Activated gamma-delta T cell treated with anti-CD3 and anti-CD28 coated beads, Interleukin-2, amount 50 U/mL, for 16 hours (primary cell): ENCODE measurements around the gene USP48.
A peak's percentile ranks its signal among the peaks of the same experiment; 100 is the strongest.

Experiments used
- DNase-seq: peaks from one replicate; pipeline ENCODE4 v3.0.0-alpha.2; 2020; ENCODE audit warnings: low read depth

The USP48 gene

DNA sequence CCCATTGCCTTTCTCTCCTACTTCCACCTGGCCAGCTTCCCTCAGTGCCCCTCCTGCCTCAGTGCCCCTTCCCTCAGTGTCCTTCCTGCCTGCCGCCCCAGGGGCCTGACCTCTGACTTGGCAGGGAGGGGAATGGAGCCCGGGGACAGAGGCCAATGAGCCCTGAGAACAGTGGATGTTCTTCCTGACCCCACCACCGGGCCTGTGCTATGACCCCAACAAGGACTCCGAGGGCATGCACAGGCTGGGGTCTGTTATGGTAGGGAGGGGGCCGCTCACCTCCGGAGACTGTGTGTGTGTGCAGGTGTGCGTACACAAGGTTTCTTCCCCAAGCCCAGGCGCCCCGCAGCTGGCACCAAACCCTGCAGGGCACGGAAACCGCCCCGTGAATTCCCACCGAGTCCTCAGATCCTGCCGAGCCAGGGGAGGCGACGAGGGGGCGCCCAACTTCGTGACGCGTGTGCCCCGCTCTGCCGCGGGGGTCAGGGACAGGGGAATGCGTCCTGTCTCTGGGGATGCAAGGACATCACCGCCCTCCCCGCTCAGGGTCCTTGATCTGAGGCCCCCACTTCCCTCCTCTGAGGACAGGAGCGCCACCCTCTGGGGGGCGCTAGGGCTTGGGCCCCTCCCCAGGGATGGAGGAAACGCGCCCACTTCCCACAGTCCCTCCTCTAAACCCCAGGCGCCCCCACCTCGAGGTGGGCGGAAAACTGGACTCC, 114.6 kb downstream of the USP48 start:
- DNase-seq: no peak

- DNase-seq: no peak
Measured at GRCh38 chr1:21667348-21668231, 115.4 kb downstream of the USP48 start.

DNA sequence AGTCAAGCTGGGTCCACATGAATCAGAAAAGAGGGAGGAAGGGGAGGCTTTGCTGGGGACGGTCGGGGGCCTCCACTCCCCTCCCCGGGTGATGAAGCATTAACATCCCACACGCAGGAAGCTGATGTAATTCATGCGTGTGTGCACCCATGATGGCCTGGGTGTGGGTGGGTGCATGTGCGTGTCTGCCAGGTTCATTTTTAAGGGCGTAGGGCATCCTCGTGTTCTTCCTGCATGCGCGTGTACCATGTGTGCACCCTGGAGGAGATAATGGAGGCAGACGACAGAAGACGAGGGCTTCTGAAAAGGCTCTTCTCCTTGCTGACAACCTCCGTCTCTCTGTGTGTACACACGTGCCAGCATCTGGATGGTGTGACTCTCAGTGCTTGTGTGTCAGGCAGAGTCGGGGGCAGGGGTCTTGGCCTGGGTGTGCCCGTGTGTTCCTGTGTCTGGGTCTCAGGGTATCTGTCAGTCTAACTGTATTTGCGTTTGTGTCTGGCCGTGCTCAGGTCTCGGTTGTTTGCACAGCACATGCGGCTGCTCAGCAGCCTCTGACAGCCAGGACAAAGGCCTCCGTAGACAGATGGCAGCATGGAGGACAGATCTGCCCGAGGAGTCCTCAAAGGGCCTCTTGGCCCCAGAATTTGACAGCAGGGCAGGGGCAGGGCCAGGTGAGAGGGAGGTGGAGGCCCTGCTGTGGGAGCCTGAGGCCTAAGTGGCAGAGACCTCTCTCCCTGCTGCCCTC, 116.2 kb downstream of the USP48 start:
- no peak for DNase-seq

- no peak for DNase-seq
Measured at GRCh38 chr1:21665711-21666575, 117.0 kb downstream of the USP48 start.

DNA sequence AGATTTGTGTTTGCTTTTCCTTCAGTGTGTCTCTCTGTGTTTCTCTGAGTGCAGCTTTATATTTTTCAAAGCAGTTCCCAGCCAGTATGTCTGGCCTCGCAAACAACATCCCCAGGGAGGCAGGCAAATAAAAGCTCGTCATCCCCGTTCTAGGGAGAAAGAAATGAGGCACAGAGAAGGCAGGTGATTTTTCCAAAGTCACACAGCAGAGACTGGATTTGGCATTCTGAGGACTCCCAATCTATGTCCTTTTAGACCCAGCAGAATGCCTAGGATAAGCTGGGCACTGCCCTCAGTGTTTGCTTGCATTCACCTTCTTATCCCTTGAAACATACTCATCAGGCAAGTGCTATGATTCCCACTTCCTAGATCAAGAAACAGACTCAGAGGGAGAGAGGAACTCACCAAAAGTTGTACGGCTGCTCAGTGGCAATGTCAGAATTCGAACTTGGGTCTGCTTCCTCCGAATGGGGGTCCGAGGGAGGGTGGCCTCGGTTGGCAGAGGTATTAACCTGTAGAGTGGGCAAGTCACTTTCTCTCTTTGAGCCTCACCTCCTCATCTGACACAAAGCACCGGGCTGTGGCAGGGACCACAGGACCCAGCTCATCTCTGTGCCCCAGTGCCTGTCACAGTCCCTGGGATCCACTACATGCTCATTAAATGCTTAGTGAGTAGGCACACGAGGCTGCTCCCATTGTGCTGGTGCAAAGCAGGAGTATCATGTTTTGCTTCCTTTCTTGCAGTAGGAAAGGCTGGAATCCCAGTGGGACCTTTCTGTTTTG, 118.0 kb downstream of the USP48 start:
- DNase-seq: no peak

- DNase-seq: no peak
Measured at GRCh38 chr1:21663951-21664805, 118.8 kb downstream of the USP48 start.

DNA sequence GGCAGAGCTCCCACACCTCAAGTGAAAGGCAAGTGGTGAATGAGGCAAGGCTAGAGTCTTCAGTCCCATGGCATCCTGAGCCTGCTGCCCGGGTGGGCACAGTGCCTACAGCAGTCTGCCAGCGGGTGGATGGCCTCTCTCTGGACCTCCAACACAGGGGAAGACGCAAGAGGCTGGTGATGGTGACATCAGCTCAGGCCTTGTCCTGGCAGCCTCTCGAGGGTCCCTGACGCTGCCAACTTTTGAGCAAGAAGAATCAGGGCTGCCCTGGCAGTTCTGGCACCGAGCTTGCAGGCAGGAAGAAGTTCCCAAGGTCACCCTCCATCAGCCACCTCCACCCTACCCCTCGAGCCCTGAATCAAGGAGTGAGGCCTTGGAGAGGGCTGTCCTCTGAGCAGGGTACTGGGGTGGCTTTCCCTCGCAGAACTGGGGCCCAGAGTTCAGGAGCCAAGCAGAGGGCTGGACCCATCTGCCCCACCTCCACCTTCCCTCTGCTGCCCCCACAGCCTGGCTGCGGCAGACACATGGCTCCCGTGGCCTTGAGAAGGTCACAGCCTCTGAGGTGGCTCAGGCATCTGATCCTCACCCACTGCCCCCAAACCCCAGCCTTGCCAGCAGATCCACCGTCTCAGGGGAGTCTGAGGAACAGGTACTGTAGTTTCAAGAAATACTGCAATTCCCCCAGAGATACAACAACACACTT, 119.5 kb downstream of the USP48 start:
- DNase-seq: no peak

DNA sequence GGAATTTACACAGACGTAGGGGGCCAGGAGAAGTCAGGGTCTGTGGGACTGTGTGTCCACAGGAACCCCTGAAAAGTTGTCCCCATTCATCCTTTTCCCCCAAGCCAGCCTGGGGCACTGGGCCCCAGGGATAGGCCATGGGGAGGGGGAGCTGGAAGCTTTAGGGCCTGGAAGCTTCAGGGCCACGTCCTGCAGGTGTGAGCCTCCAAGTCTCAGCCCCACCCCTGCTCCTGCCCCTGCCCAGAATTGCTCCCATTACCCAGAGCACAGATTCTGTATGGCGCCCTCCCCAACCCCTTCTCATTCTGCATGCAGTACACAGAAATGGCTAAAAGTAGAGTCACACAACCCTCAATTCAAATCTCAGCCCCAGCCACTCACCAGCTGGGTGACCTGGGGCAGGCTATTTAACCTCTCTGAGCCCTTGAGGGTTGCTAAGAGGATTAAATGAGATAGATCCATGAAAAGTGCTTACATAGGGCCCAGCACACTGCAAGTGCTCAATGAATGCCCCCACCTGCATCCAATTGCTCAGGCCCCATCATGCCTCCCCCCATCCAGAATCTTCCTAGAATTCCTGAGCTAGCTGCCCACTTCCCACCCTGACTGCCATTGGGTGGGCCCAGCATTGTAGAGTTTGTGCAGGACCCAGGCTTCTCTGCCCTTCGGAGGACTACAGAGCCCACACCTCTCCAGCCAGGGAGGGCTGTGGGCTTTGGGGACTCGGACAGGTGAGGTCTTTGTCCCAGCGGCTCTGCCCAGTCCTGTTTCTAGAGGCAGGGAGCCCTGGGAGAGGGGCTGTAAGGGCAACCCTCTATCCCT, 120.3 kb downstream of the USP48 start:
- no peak for DNase-seq

GRCh38 chr1:21661886-21662285, 121.1 kb downstream of the USP48 start:
- no peak for DNase-seq

DNA sequence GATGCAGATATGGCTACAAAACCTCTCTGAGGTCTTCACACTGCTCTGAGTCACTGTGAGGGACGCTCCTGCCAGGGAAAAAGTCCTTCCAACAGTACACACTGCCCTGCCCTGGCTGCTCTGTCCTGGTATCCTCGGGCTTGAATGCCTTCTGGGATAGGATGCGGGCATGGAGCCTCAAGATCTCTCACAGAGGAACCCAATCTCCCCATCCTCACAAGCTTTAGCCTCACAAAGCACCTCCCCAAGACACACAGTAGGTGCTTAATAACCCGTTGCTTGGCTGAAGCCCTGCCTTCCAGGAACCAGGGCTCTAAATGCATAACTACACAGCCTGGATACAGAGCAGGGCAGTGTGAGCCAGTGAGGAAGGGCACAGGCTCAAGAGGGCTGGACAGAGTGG, 123.0 kb downstream of the USP48 start:
- no peak for DNase-seq

- DNase-seq: peak; percentile 60
Measured at GRCh38 chr1:21659099-21659923, 123.6 kb downstream of the USP48 start.

DNA sequence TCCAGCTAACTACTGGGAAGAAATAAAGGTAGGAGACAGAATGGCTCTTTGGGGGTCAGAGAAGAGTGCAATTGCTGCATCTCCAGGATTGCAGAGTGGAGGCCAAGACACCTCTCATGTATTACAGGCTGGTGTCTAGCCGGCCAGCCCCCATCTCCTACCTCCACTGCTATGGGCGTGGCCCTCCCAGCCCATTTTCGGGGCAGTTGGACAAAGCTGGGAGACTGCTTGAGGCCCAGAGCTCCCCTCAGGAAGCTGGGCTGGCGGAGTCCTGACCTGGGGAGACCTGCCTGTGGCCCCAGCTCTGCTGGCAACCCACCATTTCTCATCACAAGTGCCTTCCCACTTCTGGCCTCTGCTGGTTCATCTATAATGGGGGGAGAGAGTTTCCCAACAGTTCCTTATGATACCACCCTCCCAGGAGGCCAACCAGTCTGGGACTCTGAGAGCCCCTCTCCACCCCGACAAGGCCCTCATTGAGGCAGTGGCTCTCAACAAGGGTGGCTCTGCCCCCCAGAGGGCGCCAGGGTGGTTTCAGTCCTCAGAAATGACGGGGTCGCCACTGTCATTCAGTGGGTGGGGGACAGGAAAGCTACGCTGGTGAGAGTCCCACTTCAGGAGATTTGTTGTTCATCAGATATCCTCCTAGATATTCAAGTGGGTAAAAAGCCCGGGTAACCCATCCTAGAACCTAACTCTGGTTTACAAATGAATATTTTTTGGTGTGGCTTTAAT, 125.3 kb downstream of the USP48 start:
- no peak for DNase-seq

GRCh38 chr1:21655748-21656147, 127.2 kb downstream of the USP48 start:
- DNase-seq: no peak

- DNase-seq: no peak
Measured at GRCh38 chr1:21655259-21655658, 127.7 kb downstream of the USP48 start.

DNA sequence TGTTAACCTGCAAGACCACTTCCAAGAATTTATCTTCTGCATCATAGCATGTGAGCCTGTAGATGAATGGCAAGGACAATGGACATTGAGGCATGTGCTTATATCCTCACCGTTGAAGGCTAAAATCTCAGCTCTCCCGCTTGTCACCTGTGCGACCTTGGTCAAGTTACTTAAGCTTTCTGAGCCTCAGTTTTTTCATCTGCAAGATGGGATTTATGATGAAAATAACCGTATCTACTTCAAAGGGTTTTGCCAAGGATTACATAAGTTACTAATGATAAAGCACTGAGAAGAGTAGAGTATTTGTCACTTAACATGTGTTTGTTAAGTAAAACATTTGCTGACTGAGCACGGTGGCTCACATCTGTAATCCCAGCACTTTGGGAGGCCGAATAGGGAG, 128.7 kb downstream of the USP48 start:
- no peak for DNase-seq

GRCh38 chr1:21653744-21654100, 129.2 kb downstream of the USP48 start:
- DNase-seq: no peak
